NCI-H2107 treated with DMSO at 0.1 percent for 48 hours (cell line): ENCODE results near the gene ZNF709.
"Not testable (repeated sequence)": the region's sequence is repeated elsewhere in the genome, so short reads cannot be mapped to it uniquely, and the experiment has no call there.

Source experiments
- DNase-seq: peaks from one replicate; lab custom pipeline; 2025; ENCODE audit not compliant: unreplicated experiment; lab: John Stamatoyannopoulos, UW

ZNF709 gene

DNA sequence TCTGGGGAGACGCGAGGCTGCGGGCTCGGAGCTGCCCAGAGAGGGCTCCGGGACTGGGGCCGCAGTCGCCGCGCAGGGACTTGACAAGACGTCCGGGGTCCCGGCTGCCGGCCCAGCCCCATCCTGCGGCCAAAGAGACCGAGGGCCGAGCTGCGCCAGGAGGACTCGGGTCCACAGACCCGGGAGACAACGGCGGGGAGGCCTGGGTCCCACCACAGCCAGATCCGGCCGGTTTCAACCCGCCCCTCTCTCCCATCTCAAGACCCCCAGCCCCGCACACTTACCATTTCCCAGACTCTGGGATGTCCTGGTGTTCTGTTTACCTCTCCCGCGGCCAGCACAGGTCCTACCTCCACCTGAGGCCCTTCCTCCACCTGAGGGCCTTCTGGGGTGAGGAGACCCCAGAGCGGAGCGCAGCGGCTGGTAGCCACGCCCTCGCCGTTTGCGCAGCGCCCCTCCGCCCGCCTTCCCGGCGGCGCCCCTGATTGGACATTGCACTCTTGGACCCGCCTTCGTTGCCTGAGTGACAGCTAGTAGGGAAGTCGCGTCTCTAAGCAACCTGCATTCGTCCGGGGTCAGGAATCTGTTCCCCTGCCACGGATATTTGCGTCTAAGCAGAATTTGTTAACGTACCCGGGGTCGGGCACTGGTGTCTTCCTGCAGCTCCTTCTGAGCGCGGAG, at the start of gene ZNF709:
Gene ZNF709, minus strand, starts transcription at position 446 of the 681 bp plus-strand sequence. Its CDS starts 159 bp downstream, at position 287.
- peak; percentile 75 for DNase-seq

DNA sequence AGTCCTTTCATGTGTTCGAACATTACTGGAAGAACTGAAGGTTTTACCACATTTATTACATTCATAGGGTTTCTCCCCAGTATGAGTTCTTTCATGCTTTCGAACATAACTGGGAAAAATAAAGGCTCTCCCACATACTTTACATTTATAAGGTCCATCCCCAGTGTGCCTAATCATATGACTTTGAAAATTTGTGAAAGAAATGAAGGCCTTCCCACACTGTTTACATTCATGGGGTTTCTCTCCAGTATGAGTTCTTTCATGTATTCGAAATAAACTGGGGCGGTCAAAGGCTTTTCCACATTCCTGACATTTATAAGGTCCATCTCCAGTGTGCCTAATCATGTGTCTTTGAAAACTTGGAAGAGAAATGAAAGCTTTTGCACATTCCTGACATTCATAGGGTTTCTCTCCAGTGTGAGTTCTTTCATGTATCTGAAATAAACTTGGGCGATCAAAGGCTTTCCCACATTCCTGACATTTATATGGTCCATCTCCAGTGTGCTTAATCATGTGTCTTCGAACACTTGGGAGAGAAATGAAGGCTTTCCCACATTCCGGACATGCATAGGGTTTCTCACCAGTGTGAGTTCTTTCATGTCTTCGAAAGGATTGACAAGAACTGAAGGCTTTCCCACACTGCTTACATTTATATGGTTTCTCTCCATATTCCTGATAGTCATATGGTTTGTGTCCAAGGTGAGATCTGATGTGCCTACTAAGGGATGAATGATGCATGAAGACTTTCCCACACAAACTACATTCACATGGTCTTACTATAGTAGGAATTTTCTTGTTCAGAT, 42.6 kb upstream of the ZNF709 start:
- no peak for DNase-seq

DNA sequence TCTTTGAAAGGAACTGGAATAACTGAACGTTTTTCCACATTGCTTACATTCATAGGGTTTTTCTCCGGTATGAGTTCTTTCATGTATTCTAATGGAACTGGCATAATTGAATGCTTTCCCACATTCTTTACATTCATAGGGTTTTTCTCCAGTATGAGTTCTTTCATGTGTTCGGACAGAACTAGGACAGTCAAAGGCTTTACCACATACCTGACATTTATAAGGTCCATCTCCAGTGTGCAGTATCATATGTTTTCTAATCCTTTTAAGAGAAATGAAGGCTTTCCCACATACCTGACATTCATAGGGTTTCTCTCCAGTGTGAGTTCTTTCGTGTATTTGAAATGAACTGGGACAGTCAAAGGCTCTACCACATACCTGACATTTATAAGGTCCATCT, 41.9 kb upstream of the ZNF709 start:
- no peak for DNase-seq

DNA sequence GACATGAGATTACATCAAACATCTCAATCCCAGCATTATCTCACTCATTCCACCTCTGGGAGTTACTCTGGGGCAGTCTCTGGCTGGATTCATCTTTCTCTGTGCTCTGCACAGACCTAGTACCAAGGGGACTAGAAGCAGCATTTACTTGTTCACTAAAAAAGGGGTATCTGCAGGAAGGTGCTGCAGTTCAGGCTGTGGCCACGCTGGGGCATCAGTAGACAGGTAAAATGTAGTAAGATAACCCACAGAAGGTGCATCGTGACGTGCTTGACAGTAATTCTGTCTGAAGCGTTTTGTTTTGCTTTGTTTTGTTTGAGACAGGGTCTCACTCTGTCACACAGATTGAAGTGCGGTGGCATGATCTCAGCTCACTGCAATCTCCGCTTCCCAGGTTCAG, 37.4 kb upstream of the ZNF709 start:
- DNase-seq, result no peak

DNA sequence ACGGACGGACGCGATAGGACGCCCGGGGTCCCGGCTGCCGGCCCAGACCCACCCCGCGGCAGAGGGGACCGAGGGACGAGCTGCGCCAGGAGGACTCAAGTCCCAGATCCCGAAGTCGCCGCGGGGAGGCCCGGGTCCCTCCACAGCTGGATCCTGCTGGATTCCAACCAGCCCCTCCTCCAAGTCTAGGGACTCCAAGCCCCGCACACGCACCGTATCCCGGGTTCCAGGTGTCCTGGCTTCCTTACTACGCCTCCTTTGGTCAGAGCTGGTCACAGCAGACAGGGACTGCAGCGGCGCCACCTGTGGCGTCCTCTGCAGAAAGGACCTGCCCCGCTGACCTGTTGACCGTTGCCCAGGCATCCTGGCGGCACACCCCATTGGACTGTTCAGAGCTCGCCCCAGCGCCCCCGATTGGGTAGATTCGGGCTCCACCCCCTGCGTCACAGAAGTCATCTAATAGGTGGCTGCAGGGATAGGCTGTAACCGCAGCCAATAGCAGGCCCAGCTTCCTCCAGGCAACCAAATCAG, 29.0 kb upstream of the ZNF709 start:
- no peak for DNase-seq

DNA sequence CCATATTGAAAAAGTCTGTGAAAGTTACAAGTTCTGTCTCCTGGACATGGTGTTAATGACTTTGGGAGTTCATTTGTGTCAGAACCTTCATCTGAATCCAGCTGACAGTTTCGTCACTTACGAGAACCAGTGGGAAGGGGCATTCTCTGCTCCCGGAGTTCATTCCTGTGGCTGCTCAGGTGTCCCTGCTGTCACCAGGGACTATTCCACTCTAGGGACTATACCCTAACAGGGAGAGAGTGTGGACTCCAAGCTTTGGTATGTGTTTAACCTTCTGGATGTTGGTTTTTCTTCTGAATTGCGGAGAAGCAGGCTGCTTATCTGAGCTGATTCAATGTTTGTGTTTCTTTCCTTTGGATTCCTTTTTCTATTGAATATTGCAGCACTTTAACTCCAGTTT, 12.4 kb upstream of the ZNF709 start:
- DNase-seq, result no peak

DNA sequence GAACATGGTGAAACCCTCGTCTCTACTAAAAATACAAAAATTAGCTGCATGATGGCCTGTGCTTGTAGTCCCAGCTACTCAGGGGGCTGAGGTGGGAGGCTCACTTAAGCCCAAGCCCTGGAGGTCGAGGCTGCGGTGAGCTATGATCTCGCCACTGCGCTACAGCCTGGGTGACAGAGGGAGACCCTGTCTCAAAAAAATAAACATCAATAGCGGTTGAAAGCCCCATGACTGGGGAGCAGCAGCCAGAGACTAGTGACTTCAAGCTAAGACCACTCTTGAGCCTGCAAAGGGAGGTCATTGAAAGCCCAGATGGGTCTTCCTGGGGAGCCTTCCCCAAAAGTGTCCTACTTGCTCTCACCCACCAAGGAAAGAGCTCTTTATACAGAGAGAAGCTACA, 11.9 kb upstream of the ZNF709 start:
- no peak for DNase-seq

DNA sequence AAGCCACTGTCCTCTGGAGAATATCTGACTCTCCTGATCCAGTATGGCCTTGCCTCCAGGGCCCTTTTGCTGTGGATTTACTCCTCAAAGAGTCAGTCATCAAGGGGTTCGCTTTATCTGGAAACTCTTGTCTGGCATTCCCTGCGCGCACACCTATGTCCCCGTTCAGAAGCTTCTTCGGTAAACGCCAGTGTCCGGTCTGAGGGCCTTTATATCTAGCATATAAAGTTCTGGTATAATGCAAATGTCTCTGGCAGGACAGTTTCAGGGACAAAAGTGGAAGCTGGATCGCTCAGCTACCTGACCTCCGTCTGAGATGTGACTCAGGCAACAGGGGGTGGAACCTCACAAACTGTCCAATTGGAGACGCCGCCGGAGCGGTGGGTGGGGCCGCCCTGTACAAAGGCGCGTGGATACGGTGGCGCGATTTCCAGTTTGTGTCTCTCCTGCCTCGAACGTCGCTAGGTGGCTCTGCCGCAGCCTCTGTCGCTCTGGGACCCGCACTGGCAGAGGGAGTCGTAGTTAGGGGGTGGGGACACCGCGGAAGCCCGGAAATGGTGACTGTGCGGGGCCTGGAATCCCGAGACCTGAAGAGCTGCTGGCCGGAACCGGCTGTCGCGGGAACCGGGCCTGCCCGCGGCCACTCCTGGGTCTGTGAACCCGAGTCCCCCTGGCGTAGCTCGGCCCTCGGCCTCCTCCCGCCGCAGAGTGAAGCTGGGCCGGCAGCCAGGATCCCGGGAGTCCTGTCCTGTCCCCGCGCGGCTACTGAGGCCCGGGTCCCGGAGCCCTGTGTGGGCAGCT, 10.6 kb upstream of the ZNF709 start:
- DNase-seq, result peak; percentile 88

DNA sequence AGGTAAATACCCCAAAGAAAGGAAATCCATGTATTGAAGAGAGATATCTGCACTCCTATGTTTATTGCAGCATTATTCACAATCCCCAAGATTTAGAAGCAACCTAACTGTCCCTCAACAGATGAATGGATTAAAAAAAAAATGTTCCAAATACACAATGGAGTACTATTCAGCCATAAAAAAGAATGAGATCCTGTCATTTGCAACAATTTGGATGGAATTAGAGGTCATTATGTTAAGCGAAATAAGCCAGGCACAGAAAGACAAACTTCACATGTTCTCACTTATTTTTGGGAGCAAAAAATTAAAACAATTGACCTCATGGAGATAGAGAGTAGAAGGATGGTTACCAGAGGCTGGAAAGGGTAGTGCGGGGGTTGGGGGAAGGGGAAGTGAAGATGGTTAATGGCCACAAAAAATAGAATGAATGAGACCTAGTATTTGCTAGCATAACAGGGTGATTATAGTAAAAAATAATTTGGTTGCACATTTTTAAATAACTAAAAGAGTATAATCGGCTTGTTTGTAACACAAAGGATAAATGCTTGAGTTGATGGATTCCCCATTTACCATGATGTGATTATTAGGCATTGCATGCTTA, 9.7 kb upstream of the ZNF709 start:
- no peak for DNase-seq

DNA sequence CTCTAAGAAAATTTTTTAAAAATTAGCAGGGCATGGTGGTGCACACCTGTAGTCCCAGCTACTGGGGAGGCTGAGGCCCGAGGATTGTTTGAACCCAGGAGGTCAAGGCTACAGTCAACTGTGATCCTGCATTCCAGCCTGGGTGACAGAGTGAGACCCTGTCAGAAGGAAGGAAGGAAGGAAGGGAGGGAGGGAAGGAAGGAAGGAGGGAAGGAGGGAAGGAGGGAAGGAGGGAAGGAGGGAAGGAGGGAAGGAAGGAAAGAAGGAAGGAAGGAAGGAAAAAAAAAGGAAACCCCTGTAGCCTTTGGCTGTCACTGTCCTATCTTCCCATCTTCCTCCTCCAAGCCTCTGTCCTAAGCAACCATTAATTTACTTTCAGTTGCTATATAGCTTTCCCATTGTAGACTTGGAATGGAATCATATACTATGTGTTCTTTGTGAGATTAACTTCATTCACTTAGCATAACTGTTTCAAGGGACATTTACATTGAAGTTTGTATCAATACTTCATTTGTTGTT, 1.7 kb upstream of the ZNF709 start:
- not testable (repeated sequence) for DNase-seq

DNA sequence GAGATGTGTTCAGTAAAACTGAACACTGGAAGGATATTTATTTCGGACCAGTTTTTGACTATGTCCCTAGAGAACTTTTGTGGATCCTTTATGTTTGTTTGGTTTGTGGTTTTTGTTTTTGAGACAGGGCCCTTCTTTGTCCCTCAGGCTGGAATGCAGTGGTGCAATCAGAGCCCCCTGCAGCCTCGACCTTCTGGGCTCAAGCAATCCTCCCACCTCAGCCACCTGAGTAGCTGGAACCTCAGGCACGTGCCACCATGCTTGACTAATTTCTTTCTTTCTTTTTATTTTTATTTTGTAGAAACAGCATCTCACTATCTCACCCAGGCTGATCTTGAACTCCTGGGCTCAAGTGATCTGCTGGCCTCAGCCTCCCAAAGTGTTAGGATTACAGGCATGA, 955 bp upstream of the ZNF709 start:
- DNase-seq, result no peak

DNA sequence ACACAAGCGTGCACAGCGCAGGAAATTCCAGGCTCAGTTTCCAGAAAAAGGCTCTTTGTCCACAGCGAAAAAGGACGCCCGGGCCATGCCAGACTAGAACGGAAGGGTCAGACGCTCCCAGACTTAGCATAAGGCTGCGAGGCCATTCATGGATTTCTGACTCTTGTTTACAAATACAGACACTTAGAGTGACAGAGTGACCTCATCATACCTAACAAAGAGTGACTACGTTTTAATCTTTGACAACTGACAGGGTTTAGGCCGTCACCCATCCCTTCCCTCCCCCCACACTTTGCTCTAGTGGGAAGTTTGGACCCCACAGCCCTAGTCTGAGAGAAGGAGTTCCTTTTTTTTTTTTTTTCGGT, 418 bp upstream of the ZNF709 start:
- DNase-seq, result no peak

DNA sequence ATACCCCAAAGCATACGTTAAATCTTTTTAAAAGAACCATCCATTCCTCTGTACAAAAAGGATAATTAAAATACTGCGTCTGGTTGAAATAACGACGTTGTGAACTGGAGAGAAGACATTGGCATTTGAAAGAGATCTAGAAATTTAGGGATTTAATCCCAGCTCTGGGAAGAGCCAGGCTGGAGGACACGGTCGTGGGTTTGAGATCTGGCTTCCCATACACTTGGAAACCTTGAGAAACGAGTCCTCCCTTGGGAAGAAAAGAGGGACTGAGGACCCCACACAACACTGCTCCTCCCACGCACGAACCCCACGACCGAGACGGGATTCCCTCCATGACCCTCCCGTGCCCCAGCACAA, 625 bp downstream of the ZNF709 start:
- DNase-seq, result no peak

DNA sequence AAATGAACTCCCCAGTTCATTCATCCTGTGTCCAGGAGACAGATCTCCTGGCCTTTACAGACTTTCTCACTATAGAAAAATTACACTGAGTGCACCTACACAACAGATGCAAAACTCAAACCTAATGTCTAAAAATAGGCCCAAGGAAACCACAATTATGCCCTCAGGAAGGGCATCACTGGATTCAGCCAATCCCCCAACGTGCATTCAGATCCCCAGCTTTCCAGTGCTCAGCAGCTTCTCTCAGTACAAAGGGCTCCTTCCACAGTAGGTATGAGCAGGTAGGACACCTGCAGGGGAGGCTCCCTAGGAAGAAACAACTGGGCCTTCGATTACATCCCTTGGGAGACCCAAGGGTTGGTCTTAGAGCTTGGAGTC, 2.1 kb downstream of the ZNF709 start:
- DNase-seq, result no peak

DNA sequence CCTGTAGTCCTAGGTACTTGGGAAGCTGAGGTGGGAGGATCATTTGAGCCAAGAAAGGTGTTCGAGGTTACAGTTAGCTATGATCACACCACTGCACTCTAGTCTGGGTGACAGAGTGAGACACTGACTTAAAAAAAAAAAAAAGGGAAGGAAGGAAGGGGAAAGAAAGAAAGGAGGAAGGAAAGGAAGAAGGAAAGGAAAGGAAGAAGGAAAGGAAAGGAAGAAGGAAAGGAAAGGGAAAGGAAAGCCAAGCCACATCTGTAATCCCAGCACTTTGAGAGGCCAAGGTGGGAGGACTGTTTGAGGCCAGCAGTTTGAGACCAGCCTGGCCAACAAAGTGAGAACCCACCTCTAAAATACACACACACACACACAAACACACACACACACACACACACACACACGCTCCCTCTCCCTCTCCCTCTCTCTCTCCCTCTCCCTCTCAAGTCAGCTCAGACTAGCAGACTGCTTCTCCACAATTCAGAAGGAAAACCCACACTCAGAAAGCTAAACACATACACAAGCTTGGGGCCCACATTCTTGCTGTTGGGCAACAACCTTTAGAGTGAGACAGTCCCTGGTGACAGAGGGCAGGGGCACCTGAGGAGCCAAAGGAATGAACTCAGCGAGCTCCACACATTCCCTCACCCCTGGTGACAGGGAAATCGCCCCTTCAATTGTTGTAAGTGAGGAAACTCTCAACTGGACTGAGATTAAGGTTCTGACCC, 2.7 kb downstream of the ZNF709 start:
- no peak for DNase-seq

DNA sequence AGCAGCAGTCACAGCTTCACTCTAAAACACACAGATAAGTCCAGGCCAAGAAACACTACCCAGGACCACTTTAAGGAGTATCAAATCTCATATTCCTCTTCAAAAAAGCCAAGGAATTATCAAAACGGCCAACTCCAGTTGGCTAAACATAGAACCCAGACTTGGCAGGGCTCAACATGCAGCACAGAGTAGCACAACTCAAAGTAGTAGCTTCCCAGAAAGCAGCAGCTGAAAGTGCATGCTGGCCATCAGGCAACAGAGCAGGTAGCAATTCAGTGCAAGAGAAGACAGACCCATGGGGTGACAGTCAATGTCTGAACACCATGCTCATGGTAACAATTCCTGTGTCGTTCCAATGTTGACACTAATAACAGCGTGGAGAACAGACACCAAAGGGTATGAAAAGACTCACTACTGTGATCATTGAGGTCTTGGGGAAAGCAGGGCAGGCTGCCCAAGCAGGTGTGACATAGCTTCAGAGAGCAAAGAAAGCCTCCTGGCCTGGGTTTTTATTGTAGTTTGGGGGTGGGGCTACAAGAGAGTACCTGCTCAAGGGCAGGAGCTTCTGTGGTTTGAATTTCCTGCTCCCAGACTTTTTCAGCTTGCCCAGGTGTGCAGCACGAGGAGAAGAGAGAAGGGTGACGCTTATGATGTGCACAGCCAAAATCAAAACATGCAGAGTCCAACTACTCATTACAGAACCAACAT, 6.2 kb downstream of the ZNF709 start:
- DNase-seq, result no peak

DNA sequence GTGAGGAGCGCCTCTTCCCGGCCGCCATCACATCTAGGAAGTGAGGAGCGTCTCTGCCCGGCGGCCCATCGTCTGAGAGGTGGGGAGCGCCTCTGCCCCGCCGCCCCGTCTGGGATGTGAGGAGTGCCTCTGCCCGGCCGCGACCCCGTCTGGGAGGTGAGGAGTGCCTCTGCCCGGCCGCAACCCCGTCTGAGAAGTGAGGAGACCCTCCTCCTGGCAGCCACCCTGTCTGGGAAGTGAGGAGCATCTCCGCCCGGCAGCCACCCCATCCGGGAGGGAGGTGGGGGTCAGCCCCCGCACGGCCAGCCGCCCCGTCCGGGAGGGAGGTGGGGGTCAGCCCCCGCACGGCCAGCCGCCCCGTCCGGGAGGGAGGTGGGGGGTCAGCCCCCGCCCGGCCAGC, 17.0 kb downstream of the ZNF709 start:
- DNase-seq, result not testable (repeated sequence)

DNA sequence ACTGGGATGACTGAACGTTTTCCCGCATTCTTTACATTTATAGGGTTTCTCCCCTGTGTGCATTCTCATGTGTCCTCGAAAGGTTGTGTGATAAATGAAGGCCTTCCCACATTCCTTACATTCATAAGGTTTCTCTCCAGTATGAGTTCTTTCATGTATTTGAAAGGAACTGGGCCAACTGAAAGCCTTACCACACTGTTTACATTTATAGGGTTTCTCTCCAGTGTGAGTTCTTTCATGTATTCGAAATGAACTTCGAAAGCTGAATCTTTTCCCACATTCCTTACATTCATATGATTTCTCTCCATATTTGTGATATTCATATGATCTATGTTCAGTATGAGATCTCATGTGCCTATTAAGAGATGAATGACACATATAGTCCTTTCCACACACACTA, 19.4 kb downstream of the ZNF709 start:
- no peak for DNase-seq

DNA sequence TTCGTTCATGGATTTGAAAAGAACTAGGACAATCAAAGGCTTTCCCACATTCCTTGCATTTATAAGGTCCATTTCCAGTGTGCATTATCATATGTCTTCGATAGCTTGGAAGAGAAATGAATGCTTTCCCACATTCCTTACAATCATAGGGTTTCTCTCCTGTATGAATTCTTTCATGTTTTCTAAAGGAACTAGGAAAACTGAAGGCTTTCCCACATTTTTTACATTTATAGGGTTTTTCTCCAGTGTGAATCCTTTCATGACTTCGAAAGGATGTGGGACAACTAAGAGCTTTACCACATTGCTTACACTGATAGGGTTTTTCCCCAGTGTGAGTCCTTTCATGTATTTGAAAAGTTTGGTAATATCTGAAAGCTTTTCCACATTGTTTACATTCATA, 19.8 kb downstream of the ZNF709 start:
- DNase-seq, result no peak

DNA sequence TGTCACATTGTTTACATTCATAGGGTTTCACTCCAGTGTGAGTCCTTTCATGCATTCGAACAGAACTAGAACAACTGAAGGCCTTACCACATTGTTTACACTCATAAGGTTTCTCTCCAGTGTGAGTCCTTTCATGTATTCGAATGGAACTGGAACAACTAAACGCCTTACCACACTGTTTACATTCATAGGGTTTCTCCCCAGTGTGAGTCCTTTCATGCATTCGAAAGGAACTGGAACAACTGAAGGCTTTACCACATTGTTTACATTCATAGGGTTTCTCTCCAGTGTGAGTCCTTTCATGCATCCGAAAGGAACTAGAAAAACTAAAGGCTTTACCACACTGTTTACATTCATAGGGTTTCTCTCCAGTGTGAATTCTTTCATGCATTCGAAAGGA, 20.5 kb downstream of the ZNF709 start:
- not testable (repeated sequence) for DNase-seq
